CD8-positive, alpha-beta memory T cell (primary cell): ENCODE results near the gene SHISAL1. TPM values are rescaled to one million over a fixed set of nuclear protein-coding genes. Genes with fewer than 3 reads are reported as not detected.
A peak's percentile ranks its signal among the peaks of the same experiment; 100 is the strongest.

Experiments used
- CTCF ChIA-PET: fragments of 350-600 bp; sonication (Branson Sonifier 250); formaldehyde crosslinking; loops from one replicate; lab custom pipeline; 2021; ENCODE audit warnings: antibody characterized with exemption; lab: Charles Lee
- POLR2A ChIA-PET: fragments of 350-600 bp; sonication (Branson Sonifier 250); formaldehyde crosslinking; loops from one replicate; lab custom pipeline; 2021; ENCODE audit warnings: antibody characterized with exemption; lab: Charles Lee
- DNase-seq, 5 donors: peaks; one replicate each; pipeline versions ENCODE4 v3.0.0 to v3.0.0-alpha.2; 2020 to 2022; ENCODE audit warnings: mixed read lengths in 1 of 5
- H3K27ac ChIP-seq: one replicate; pipeline ENCODE4 v1.7.0; 2013; ENCODE audit warnings: low read depth, mild to moderate bottlenecking, low read length, moderate library complexity
- H3K27me3 ChIP-seq: 2 replicates; pipeline ENCODE4 v1.7.0; 2013; ENCODE audit warnings: low read length, mild to moderate bottlenecking; ENCODE audit not compliant: insufficient read depth, poor library complexity, severe bottlenecking
- H3K36me3 ChIP-seq: 2 replicates; pipeline ENCODE4 v1.7.0; 2013; ENCODE audit warnings: mild to moderate bottlenecking, low read length, moderate library complexity; ENCODE audit not compliant: insufficient read depth
- H3K4me1 ChIP-seq: 2 replicates; pipeline ENCODE4 v1.7.0; 2013; ENCODE audit warnings: mild to moderate bottlenecking, low read length, moderate library complexity; ENCODE audit not compliant: insufficient read depth
- H3K4me3 ChIP-seq: 2 replicates; pipeline ENCODE4 v1.7.0; 2013; ENCODE audit warnings: mild to moderate bottlenecking, low read length
- H3K9me3 ChIP-seq: 2 replicates; pipeline ENCODE4 v1.7.0; 2013; ENCODE audit warnings: mild to moderate bottlenecking, low read length
- H3K27ac Mint-ChIP-seq, 8 donors: one replicate each; pipeline ENCODE4 v1.8.0; 2020 to 2021; ENCODE audit warnings: mixed read lengths in 8 of 8, mild to moderate bottlenecking in 6 of 8, inconsistent platforms in 3 of 8, moderate library complexity in 3 of 8
- H3K27me3 Mint-ChIP-seq, 2 donors: one replicate each; pipeline ENCODE4 v1.8.0; 2020 to 2021; ENCODE audit warnings: mixed read lengths in 2 of 2, mild to moderate bottlenecking in 1 of 2, moderate library complexity in 1 of 2
- H3K36me3 Mint-ChIP-seq, 3 donors: one replicate each; pipeline ENCODE4 v1.8.0; 2020 to 2021; ENCODE audit warnings: mixed read lengths in 3 of 3, inconsistent platforms in 1 of 3, mild to moderate bottlenecking in 1 of 3
- H3K4me1 Mint-ChIP-seq, 3 donors: one replicate each; pipeline ENCODE4 v1.8.0; 2020 to 2021; ENCODE audit warnings: mixed read lengths in 3 of 3, inconsistent platforms in 1 of 3, mild to moderate bottlenecking in 1 of 3
- H3K4me3 Mint-ChIP-seq, 7 donors: one replicate each; pipeline ENCODE4 v1.8.0; 2020 to 2021; ENCODE audit warnings: mixed read lengths in 7 of 7, mild to moderate bottlenecking in 6 of 7, moderate library complexity in 4 of 7, inconsistent platforms in 2 of 7
- H3K9me3 Mint-ChIP-seq, 5 donors: one replicate each; pipeline ENCODE4 v1.8.0; 2020 to 2022; ENCODE audit warnings: mixed read lengths in 5 of 5, mild to moderate bottlenecking in 3 of 5, moderate library complexity in 2 of 5, inconsistent platforms in 1 of 5
- polyA plus RNA-seq: library from polyadenylated mRNA; unstranded; fragments of 300-500 nt; fragmentation: Illumina TruSeq; gene quantifications from one replicate; pipeline ENCODE4 v1.2.3, GENCODE V29; 2021
- total RNA-seq, 2 experiments: library from RNA; stranded (reverse); gene quantifications; one replicate each; pipeline ENCODE4 v1.2.3, GENCODE V29; 2021

SHISAL1 gene
- total and polyA plus RNA-seq, 3 experiments from 2014 or later: not detected

DNA sequence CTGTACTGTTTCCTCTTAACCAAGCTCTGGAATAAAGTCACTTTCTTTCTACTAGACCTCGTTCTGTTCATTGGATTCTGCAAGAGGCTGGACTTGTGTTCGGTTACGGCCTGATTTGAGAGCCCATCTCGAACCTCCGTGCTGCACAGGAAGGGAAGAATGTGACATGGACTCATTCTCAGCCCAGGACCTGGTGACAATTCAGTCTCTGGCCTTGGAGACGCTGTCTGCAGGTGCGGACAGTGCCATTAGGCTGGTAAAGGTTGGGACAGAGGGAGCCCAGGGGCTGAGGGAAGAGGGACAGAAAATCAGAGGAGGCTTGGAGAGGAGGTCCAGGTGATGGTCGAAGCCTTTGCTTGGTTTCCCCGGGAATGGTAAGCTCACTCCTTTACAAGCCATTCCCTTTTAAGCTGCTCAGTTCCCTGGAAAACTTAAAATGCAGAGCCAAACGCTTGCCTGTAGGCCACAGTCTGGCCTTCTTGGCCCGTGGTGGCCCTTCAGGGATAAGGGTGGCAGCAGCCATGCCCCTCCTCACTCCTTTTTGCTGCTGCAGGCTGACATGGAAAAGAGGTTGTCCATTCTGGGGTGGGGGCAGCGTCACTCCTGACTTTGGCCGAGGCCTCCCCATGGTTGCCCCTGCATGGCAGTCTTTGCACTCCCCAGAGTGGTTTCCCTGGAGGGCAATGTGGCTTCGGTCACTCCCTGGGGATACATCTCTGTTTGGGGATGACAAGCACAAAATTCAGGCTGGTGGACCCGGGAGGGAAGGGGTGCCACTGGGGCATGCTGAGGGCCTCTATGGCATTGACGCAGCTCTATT lies 52.3 kb downstream of the SHISAL1 start:
- ChIA-PET CTCF (no interaction called here), POLR2A (interaction anchor here (0.6 kb wide), 1 partner anchor 166 kb away, joined by 3 read pairs; no protein-coding TSS in a partner anchor)
- peaks cover 0 to 8% (median 0%) of the 10 kb centered on the region in 3 donors for H3K4me1 Mint-ChIP-seq
- H3K9me3 ChIP-seq: no peaks in the 10 kb centered on the region
- H3K36me3 Mint-ChIP-seq: no peaks in the 10 kb centered on the region
- H3K27ac ChIP-seq: no peak overlapping the region
- H3K4me3 ChIP-seq: no peak overlapping the region
- DNase-seq: no peak
- no peaks in the 10 kb centered on the region for H3K36me3 ChIP-seq
- H3K27me3 Mint-ChIP-seq: peaks cover 8 to 20% of the 10 kb centered on the region in 2 donors
- no peaks in the 10 kb centered on the region for H3K27me3 ChIP-seq
- no peaks in the 10 kb centered on the region for H3K9me3 Mint-ChIP-seq
- peak overlapping the region in 2 of 8 donors; percentile 12 to 69 for H3K27ac Mint-ChIP-seq
- no peak overlapping the region for H3K4me3 Mint-ChIP-seq
- no peaks in the 10 kb centered on the region for H3K4me1 ChIP-seq

GRCh38 chr22:44259366-44260215 lies 53.2 kb downstream of the SHISAL1 start:
- no peaks in the 10 kb centered on the region for H3K4me1 ChIP-seq
- Mint-ChIP-seq H3K9me3 (no peaks in the 10 kb centered on the region), H3K27ac (peak overlapping the region in 2 of 8 donors; percentile 12 to 69), H3K27me3 (peaks cover 8 to 24% of the 10 kb centered on the region in 2 donors), H3K4me3 (no peak overlapping the region), H3K4me1 (peaks cover 0 to 8% (median 0%) of the 10 kb centered on the region in 3 donors), H3K36me3 (no peaks in the 10 kb centered on the region)
- ChIA-PET CTCF (interaction anchor here (1.3 kb wide), 1 partner anchor 266 kb away, joined by 3 read pairs; no protein-coding TSS in a partner anchor), POLR2A (no interaction called here)
- H3K4me3 ChIP-seq: no peak overlapping the region
- no peaks in the 10 kb centered on the region for H3K27me3 ChIP-seq
- no peak for DNase-seq
- H3K9me3 ChIP-seq: no peaks in the 10 kb centered on the region
- H3K27ac ChIP-seq: no peak overlapping the region
- H3K36me3 ChIP-seq: no peaks in the 10 kb centered on the region

DNA sequence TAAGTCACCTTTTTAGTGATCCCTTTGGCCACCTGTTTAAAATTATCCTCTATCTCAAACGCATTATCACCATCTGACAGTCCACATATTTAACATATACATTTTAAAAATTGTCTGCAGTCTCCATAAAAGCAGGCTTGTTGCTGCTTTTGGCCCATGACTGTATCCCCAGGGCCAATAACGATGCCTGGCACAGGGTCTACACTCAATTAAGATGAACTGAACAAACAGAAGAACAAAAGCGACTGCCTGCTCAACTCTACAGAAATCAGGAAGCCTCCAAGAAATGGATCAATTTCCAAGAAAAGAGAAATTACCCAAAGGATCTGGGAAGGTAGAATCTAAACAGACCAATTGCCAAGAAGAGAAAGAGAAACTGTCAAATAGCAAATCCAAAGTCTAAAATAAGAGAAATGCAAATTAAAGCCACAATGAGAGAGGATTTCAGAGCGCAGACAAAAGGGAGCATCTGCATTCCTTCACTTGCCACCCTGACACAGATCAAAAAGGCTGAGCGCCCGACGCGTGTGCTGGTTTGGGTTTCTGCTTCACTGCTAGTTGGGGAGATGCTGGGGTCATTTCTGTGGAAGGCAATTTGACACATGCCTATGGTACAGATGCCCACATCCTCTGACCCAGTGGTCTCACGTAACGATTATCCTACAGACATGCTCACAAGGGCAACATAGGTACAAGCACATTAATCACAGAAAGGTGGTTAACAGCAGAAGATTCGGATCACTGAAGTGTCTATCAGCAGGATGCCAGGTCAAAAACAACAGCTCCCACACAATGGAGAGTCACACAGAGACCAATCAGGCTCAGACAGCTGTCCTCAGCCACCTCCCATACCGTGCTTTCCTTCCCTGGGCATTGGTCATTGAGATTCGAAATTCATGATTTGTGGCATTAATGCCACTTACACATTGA lies 55.9 kb downstream of the SHISAL1 start:
- no peaks in the 10 kb centered on the region for H3K4me1 ChIP-seq
- H3K4me3 Mint-ChIP-seq: no peak overlapping the region
- CTCF ChIA-PET: no interaction called here
- no peaks in the 10 kb centered on the region for H3K9me3 ChIP-seq
- H3K27ac Mint-ChIP-seq: no peak overlapping the region
- no peaks in the 10 kb centered on the region for H3K36me3 Mint-ChIP-seq
- H3K27me3 ChIP-seq: no peaks in the 10 kb centered on the region
- no peak overlapping the region for H3K4me3 ChIP-seq
- H3K27me3 Mint-ChIP-seq: peaks cover 14 to 24% of the 10 kb centered on the region in 2 donors
- no peak for DNase-seq
- no peak overlapping the region for H3K27ac ChIP-seq
- POLR2A ChIA-PET: no interaction called here
- H3K36me3 ChIP-seq: no peaks in the 10 kb centered on the region
- H3K4me1 Mint-ChIP-seq: peaks cover 0 to 8% (median 0%) of the 10 kb centered on the region in 3 donors
- peaks cover 0 to 2% (median 0%) of the 10 kb centered on the region in 5 donors for H3K9me3 Mint-ChIP-seq

DNA sequence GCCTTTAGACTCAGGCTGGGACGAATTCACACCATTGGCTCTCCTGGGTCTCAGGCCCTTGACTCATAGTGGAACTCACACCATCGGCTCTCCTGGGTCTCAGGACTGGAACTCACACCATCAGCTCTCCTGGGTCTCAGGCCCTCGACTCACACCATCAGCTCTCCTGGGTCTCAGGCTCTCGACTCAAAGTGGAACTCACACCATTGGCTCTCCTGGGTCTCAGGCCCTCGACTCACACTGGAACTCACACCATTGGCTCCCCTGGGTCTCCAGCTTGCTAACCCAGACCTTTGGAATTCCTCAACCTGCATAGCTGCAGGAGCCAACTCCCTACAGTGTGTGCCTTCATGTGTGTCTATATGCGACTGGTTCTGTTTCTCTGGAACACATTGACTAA lies 56.7 kb downstream of the SHISAL1 start:
- H3K9me3 ChIP-seq: no peaks in the 10 kb centered on the region
- no peaks in the 10 kb centered on the region for H3K36me3 Mint-ChIP-seq
- H3K4me1 Mint-ChIP-seq: peaks cover 0 to 6% (median 0%) of the 10 kb centered on the region in 3 donors
- H3K4me1 ChIP-seq: no peaks in the 10 kb centered on the region
- ChIA-PET CTCF (no interaction called here), POLR2A (no interaction called here)
- no peak overlapping the region for H3K4me3 Mint-ChIP-seq
- no peak overlapping the region for H3K27ac Mint-ChIP-seq
- H3K27me3 Mint-ChIP-seq: peaks cover 17 to 24% of the 10 kb centered on the region in 2 donors
- H3K4me3 ChIP-seq: no peak overlapping the region
- no peaks in the 10 kb centered on the region for H3K36me3 ChIP-seq
- H3K27ac ChIP-seq: no peak overlapping the region
- peaks cover 0 to 2% (median 0%) of the 10 kb centered on the region in 5 donors for H3K9me3 Mint-ChIP-seq
- DNase-seq: no peak
- H3K27me3 ChIP-seq: no peaks in the 10 kb centered on the region

DNA sequence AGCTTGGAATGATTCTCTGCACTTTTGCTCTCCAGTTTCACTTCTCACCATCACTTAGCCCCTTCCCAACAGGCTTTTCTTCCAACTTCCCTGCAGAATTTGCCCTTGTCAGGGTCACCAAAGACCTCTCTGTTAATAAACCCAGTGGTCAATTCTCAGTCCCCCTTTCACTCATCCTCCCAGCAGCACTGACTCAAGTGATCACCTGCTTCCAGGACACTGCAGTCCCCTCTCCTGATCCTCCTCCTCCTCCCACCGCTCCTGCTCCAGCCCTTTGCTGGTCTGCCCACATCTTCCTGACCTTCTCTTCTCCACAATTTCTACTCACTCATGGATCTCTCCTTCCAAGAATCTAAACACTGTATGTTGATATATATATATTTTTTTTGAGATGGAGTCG lies 57.9 kb downstream of the SHISAL1 start:
- peaks cover 18 to 32% of the 10 kb centered on the region in 2 donors for H3K27me3 Mint-ChIP-seq

DNA sequence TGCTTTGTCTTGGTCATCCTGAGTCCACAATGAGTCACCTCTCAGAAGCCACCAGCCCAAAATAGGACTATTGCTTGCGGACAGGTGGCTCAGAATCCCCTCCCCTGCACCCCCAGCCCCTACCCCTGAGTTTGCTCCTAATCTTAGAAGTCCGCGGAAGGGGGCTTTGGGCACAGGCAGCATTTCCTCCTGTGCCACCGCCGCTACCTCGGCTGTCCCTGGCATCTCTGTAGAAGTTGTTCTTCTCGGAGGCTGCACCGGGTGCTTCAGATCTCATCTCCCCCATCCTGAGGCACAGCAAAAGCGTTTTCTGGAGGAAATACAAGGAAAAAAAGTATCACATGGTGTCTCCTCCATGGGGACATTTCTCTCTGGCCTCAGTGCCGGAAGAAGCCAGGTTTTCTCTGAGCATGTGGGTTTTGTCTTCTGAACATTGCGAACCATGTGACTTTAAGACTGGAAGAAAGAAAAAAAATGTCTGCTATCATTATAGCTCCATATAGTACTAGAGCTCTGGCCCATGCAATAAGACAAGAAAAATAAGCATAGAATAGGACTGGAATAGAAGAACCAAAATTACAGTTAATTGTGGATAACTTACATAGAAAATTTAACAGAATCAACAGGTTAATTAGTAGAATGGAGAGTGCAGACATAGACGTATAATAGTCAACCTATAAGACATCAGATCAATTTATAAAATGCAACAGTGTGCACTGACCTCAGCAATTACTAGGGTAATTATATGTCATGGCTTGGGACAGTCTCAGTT lies 63.2 kb downstream of the SHISAL1 start:
- no peak overlapping the region for H3K4me3 Mint-ChIP-seq
- Histone ChIP-seq H3K4me1 (no peaks in the 10 kb centered on the region), H3K27me3 (no peaks in the 10 kb centered on the region), H3K4me3 (no peak overlapping the region), H3K36me3 (no peaks in the 10 kb centered on the region), H3K27ac (no peak overlapping the region), H3K9me3 (no peaks in the 10 kb centered on the region)
- ChIA-PET POLR2A (no interaction called here), CTCF (no interaction called here)
- peak overlapping the region in 1 of 8 donors; percentile 27 for H3K27ac Mint-ChIP-seq
- no peak for DNase-seq
- H3K4me1 Mint-ChIP-seq: no peaks in the 10 kb centered on the region
- peaks cover 0 to 10% (median 0%) of the 10 kb centered on the region in 3 donors for H3K36me3 Mint-ChIP-seq
- H3K27me3 Mint-ChIP-seq: peaks cover 19 to 31% of the 10 kb centered on the region in 2 donors
- peaks cover 8 to 14% (median 10%) of the 10 kb centered on the region in 5 donors for H3K9me3 Mint-ChIP-seq

More for the DNA sequence above, 57.9 kb downstream of the SHISAL1 start:
- H3K27me3 ChIP-seq: no peaks in the 10 kb centered on the region
- H3K27ac ChIP-seq: no peak overlapping the region
- H3K4me3 ChIP-seq: no peak overlapping the region
- no peaks in the 10 kb centered on the region for H3K9me3 ChIP-seq
- DNase-seq: no peak
- H3K36me3 ChIP-seq: no peaks in the 10 kb centered on the region
- Mint-ChIP-seq H3K9me3 (peaks cover 3 to 7% (median 5%) of the 10 kb centered on the region in 5 donors), H3K36me3 (peaks cover 0 to 7% (median 0%) of the 10 kb centered on the region in 3 donors), H3K27ac (no peak overlapping the region), H3K4me3 (no peak overlapping the region), H3K4me1 (peaks cover 0 to 2% (median 0%) of the 10 kb centered on the region in 3 donors)
- no peaks in the 10 kb centered on the region for H3K4me1 ChIP-seq
- POLR2A ChIA-PET: no interaction called here
- CTCF ChIA-PET: no interaction called here

DNA sequence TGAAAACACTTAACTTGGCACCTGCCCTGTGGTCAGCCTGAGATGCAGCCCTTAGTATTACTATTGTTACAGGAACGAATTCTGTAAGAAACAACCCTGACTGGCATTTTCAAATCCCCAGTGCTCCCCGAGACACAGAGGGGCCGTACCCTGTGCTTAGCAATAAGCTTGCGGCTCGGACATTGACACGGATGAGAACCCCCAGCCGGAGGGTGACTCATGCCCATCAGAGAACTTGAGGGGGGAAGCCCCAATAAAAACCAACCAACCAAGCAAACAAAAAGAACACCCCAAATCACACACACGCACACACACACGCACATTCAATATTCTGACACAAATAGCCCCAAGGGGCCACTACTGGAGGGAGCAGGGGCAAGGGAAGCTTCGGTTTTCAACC lies 63.8 kb downstream of the SHISAL1 start:
- H3K27ac ChIP-seq: no peak overlapping the region
- ChIA-PET CTCF (no interaction called here), POLR2A (no interaction called here)
- Mint-ChIP-seq H3K9me3 (peaks cover 8 to 14% (median 10%) of the 10 kb centered on the region in 5 donors), H3K36me3 (peaks cover 0 to 10% (median 0%) of the 10 kb centered on the region in 3 donors), H3K4me1 (no peaks in the 10 kb centered on the region), H3K27ac (peak overlapping the region in 2 of 8 donors; percentile 27 to 68), H3K27me3 (peaks cover 19 to 38% of the 10 kb centered on the region in 2 donors), H3K4me3 (no peak overlapping the region)
- no peak overlapping the region for H3K4me3 ChIP-seq
- H3K9me3 ChIP-seq: no peaks in the 10 kb centered on the region
- no peaks in the 10 kb centered on the region for H3K27me3 ChIP-seq
- H3K36me3 ChIP-seq: no peaks in the 10 kb centered on the region
- no peaks in the 10 kb centered on the region for H3K4me1 ChIP-seq
- no peak for DNase-seq
